Dermis microvascular lymphatic vessel endothelial cell (primary cell): ENCODE data around the gene LRRIQ4. TPM values are rescaled to one million over a fixed set of nuclear protein-coding genes. Genes with fewer than 3 reads are reported as not detected.

Source experiments
- DNase-seq, 2 donors: peaks; one replicate each; pipeline versions ENCODE4 v3.0.0 to v3.0.0-alpha.2; 2010; ENCODE audit warnings: low read depth in 2 of 2
- total RNA-seq: library from RNA; depleted of rRNA; stranded (reverse); fragments of >200 nt; gene quantifications from 2 replicates; pipeline ENCODE4 v1.2.1, GENCODE V29; 2014

The LRRIQ4 gene
- total RNA-seq, 1 donor from 2014 or later = under 0.01 TPM

GRCh38 chr3:169855514-169855913, 42.8 kb downstream of the LRRIQ4 start:
- DNase-seq = no peak

- no peak for DNase-seq
Observed at GRCh38 chr3:169857811-169858210, 45.1 kb downstream of the LRRIQ4 start.

GRCh38 chr3:169861871-169862270, 49.2 kb downstream of the LRRIQ4 start:
- DNase-seq = no peak

- peak; percentile 29 to 69 for DNase-seq
Observed at GRCh38 chr3:169863458-169863899, 50.8 kb downstream of the LRRIQ4 start.

GRCh38 chr3:169864270-169864669, 51.6 kb downstream of the LRRIQ4 start:
- no peak for DNase-seq

- no peak for DNase-seq
Observed at GRCh38 chr3:169865176-169865767, 52.6 kb downstream of the LRRIQ4 start.

- DNase-seq = no peak
Observed at GRCh38 chr3:169867584-169868210, 55.0 kb downstream of the LRRIQ4 start.

- no peak for DNase-seq
Observed at GRCh38 chr3:169868369-169868768, 55.7 kb downstream of the LRRIQ4 start.

- no peak for DNase-seq
Observed at GRCh38 chr3:169869484-169870220, 57.0 kb downstream of the LRRIQ4 start, which contains the start of gene LRRC31. TSS of gene LRRC31 (minus strand) at chr3:169869935. CDS start at chr3:169869807, 128 bp downstream.

GRCh38 chr3:169871129-169871886, 58.6 kb downstream of the LRRIQ4 start:
- DNase-seq = no peak

- no peak for DNase-seq
Observed at GRCh38 chr3:169879013-169879557, 66.4 kb downstream of the LRRIQ4 start.

- DNase-seq = no peak
Observed at GRCh38 chr3:169879845-169880575, 67.3 kb downstream of the LRRIQ4 start.

- DNase-seq = no peak
Observed at GRCh38 chr3:169880576-169881250, 68.0 kb downstream of the LRRIQ4 start.

GRCh38 chr3:169886671-169887070, 74.0 kb downstream of the LRRIQ4 start:
- no peak for DNase-seq

Other genes starting within 250 kb of the LRRIQ4 start
- gene MECOM, start 149.2 kb upstream of the LRRIQ4 start, total RNA-seq = 9.4 and 16.2 TPM in 2 replicates
- gene TERC, start 47.8 kb upstream of the LRRIQ4 start, total RNA-seq = 34.3 and 103 TPM in 2 replicates
- 1.7 and 2.0 TPM in 2 replicates for gene ACTRT3, start 43.3 kb upstream of the LRRIQ4 start, total RNA-seq
- 17.2 and 18.3 TPM in 2 replicates for gene MYNN, start 39.5 kb upstream of the LRRIQ4 start, total RNA-seq
- gene LRRC34, start within 50 bp of the LRRIQ4 start, total RNA-seq = 0.76 and 3.1 TPM in 2 replicates
- gene LRRC31, start 57.1 kb downstream of the LRRIQ4 start, total RNA-seq = not detected in 2 replicates
- gene SAMD7, start 98.7 kb downstream of the LRRIQ4 start, total RNA-seq = not detected in 2 replicates
- 20.8 and 27.9 TPM in 2 replicates for gene SEC62, start 153.9 kb downstream of the LRRIQ4 start, total RNA-seq
- 1.0 and 1.8 TPM in 2 replicates for gene GPR160, start 225.1 kb downstream of the LRRIQ4 start, total RNA-seq